HepG2 (cell line): ENCODE data around the gene B9D2.

Source experiments
- DR1 ChIP-seq: sonication (generic); formaldehyde crosslinking; IDR thresholded peaks from 2 replicates; pipeline ENCODE4 v1.8.0; 2021; ENCODE audit warnings: mild to moderate bottlenecking, missing genetic modification reagents, inconsistent platforms
- JUN ChIP-seq: sonication (generic); formaldehyde crosslinking; IDR thresholded peaks from 2 replicates; pipeline ENCODE4 v1.4.0; 2020; ENCODE audit warnings: mild to moderate bottlenecking, missing genetic modification reagents
- LCORL ChIP-seq, 2 experiments: fragments of 450-650 bp in 1 of 2; sonication (generic) in 1 of 2; formaldehyde crosslinking in 1 of 2; IDR thresholded peaks; 2 replicates each; pipeline versions ENCODE4 v1.5.0 to v1.6.1; 2017 to 2020; ENCODE audit warnings: antibody characterized with exemption in 1 of 2, missing genetic modification reagents in 1 of 2
- NONO ChIP-seq, 2 experiments: fragments of 450-650 bp in 1 of 2; sonication (generic) in 1 of 2; formaldehyde crosslinking in 1 of 2; IDR thresholded peaks in 1 of 2; conservative IDR thresholded peaks in 1 of 2; 2 replicates each; pipeline versions ENCODE4 v1.6.1 to v1.8.0; 2017 to 2022; ENCODE audit warnings: mild to moderate bottlenecking in 1 of 2, missing genetic modification reagents in 1 of 2, moderate library complexity in 1 of 2
- SRSF9 ChIP-seq: fragments of 200-400 bp; formaldehyde crosslinking; IDR thresholded peaks from 2 replicates; pipeline ENCODE4 v1.6.1; 2018; ENCODE audit warnings: borderline replicate concordance, mild to moderate bottlenecking, low read depth, low read length; ENCODE audit not compliant: insufficient read depth, poor library complexity, severe bottlenecking
- ZFP41 ChIP-seq: sonication (generic); formaldehyde crosslinking; IDR thresholded peaks from 2 replicates; pipeline ENCODE4 v1.4.0; 2020; ENCODE audit warnings: mild to moderate bottlenecking, missing genetic modification reagents, borderline replicate concordance
- ZNF180 ChIP-seq: sonication (generic); formaldehyde crosslinking; IDR thresholded peaks from 2 replicates; pipeline ENCODE4 v1.4.0; 2020; ENCODE audit warnings: low read depth, missing genetic modification reagents, borderline replicate concordance

DNA sequence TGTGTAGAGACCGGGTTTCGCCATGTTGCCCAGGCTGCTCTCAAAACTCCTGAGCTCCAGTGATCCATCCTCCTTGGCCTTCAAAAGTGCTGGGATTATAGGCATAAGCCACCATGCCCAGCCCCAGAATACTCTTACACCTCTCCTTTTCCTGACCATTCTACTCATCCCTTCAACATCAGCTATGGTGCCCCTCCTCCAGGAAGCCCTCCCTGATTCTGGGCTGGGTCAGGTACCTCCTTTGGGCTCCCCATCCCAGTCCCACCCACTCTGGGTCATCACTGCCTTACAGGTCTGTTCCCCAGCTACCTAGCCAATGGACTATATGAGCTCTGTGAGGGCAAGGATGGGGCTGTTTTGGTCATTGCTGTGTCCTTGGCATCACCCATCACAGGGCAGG is 19.8 kb downstream of the B9D2 start:
- no peak for TF ChIP-seq ZFP41
- no peak for TF ChIP-seq LCORL (IDR thresholded peaks at IDR 0.05)
- TF ChIP-seq LCORL (CRISPR knock-in tag; IDR thresholded peaks at IDR 0.05) = no peak
- TF ChIP-seq JUN (CRISPR knock-in tag) = no peak
- no peak for TF ChIP-seq NONO (IDR thresholded peaks at IDR 0.05)
- no peak for TF ChIP-seq NONO (CRISPR knock-in tag; conservative IDR thresholded peaks at IDR 0.05)
- TF ChIP-seq SRSF9 = no peak
- no peak for TF ChIP-seq DR1
- no peak for TF ChIP-seq ZNF180 (CRISPR knock-in tag)
